H1 (cell line): ENCODE measurements around the gene MRM3. TPM values are rescaled to one million over a fixed set of nuclear protein-coding genes. Genes with fewer than 3 reads are reported as not detected.

Source experiments
- CTCF ChIA-PET: fragments of 300-600 bp; sonication (Branson Sonifier 250); formaldehyde crosslinking; loops from one replicate; lab custom pipeline; 2021; ENCODE audit not compliant: partially characterized antibody; lab: Charles Lee
- POLR2A ChIA-PET: fragments of 300-600 bp; sonication (Branson Sonifier 250); formaldehyde crosslinking; loops from one replicate; lab custom pipeline; 2021; ENCODE audit warnings: inconsistent platforms; ENCODE audit not compliant: partially characterized antibody; lab: Charles Lee
- DNase-seq, 2 experiments: peaks; one replicate each; pipeline versions ENCODE4 v3.0.0 to v3.0.0-alpha.2; 2010 to 2022; ENCODE audit warnings: low spot score in 2 of 2, low read depth in 1 of 2, mixed read lengths in 1 of 2
- FAIRE-seq: peaks from 2 replicates; lab custom pipeline; 2011; peaks lifted over from hg19 to GRCh38; lab: Jason Lieb, UNC
- H2AFZ ChIP-seq: 2 replicates; pipeline ENCODE4 v1.8.1; 2012; ENCODE audit warnings: low read length, inconsistent platforms
- H2AK5ac ChIP-seq: 2 replicates; pipeline ENCODE4 v1.6.1; 2013; ENCODE audit warnings: low read depth, low read length
- H2BK120ac ChIP-seq: replicated peaks from 2 replicates; pipeline ENCODE3; 2013; ENCODE audit warnings: low read depth, low read length, inconsistent platforms
- H2BK12ac ChIP-seq: 2 replicates; pipeline ENCODE4 v1.6.1; 2013; ENCODE audit warnings: low read depth, low read length
- H2BK15ac ChIP-seq: 2 replicates; pipeline ENCODE4 v1.6.1; 2013; ENCODE audit warnings: low read length
- H2BK20ac ChIP-seq: 2 replicates; pipeline ENCODE4 v1.6.1; 2013; ENCODE audit warnings: low read length
- H2BK5ac ChIP-seq: 2 replicates; pipeline ENCODE4 v1.6.1; 2013; ENCODE audit warnings: low read depth, low read length
- H3K14ac ChIP-seq: 2 replicates; pipeline ENCODE4 v1.6.1; 2013; ENCODE audit warnings: inconsistent platforms; ENCODE audit not compliant: insufficient read length
- H3K18ac ChIP-seq: 2 replicates; pipeline ENCODE4 v1.6.1; 2013; ENCODE audit warnings: low read length; ENCODE audit errors: extremely low read depth
- H3K23ac ChIP-seq: 2 replicates; pipeline ENCODE4 v1.6.1; 2013; ENCODE audit warnings: inconsistent platforms; ENCODE audit not compliant: insufficient read length
- H3K23me2 ChIP-seq: 2 replicates; pipeline ENCODE4 v1.6.1; 2013; ENCODE audit warnings: low read depth, low read length
- H3K27ac ChIP-seq: 2 replicates; pipeline ENCODE4 v1.6.1; 2011; ENCODE audit warnings: low read depth, low read length, inconsistent platforms
- H3K27me3 ChIP-seq, 4 experiments: replicated peaks in 1 of 4; 1 replicate in 1 of 4; 2 replicates in 3 of 4; pipeline versions ENCODE4 v1.6.1 to v1.8.1; 2011 to 2013; ENCODE audit warnings: low read length in 3 of 4, mild to moderate bottlenecking in 3 of 4, inconsistent platforms in 2 of 4, mixed read lengths in 2 of 4, moderate library complexity in 1 of 4; ENCODE audit not compliant: control insufficient read depth in 3 of 4, insufficient read depth in 3 of 4; ENCODE audit errors: extremely low read depth in 1 of 4
- H3K36me3 ChIP-seq, 4 experiments: 2 replicates each; pipeline versions ENCODE4 v1.6.1 to v1.8.1; 2011 to 2013; ENCODE audit warnings: mild to moderate bottlenecking in 4 of 4, low read length in 3 of 4, moderate library complexity in 2 of 4, control low read depth in 1 of 4, inconsistent platforms in 1 of 4; ENCODE audit not compliant: insufficient read depth in 4 of 4, control insufficient read depth in 2 of 4
- H3K4ac ChIP-seq: replicated peaks from 2 replicates; pipeline ENCODE3; 2013; ENCODE audit warnings: low read length, low read depth, mixed read lengths, inconsistent platforms; ENCODE audit not compliant: insufficient read length
- H3K4me1 ChIP-seq, 4 experiments: replicated peaks in 1 of 4; 1 replicate in 1 of 4; 2 replicates in 3 of 4; pipeline versions ENCODE4 v1.6.1 to v1.8.1; 2011 to 2013; ENCODE audit warnings: low read length in 3 of 4, inconsistent platforms in 2 of 4, mixed read lengths in 1 of 4; ENCODE audit not compliant: insufficient read depth in 4 of 4, control insufficient read depth in 3 of 4
- H3K4me2 ChIP-seq, 2 experiments: 2 replicates each; pipeline versions ENCODE4 v1.6.1 to v1.8.1; 2011 to 2013; ENCODE audit warnings: low read depth in 2 of 2, low read length in 2 of 2, control low read depth in 1 of 2, inconsistent platforms in 1 of 2, mild to moderate bottlenecking in 1 of 2; ENCODE audit not compliant: insufficient read depth in 1 of 2
- H3K4me3 ChIP-seq, 4 experiments: fragments of 200-600, 300-600 bp in 1 of 4; sonication (generic), shearing (Covaris generic), sonication (Bioruptor Twin) in 1 of 4; 2 replicates each; pipeline versions ENCODE4 v1.5.1 to v1.8.1; 2011 to 2016; ENCODE audit warnings: low read length in 4 of 4, low read depth in 3 of 4, control low read depth in 2 of 4, inconsistent platforms in 2 of 4, mild to moderate bottlenecking in 2 of 4, mixed read lengths in 1 of 4, moderate library complexity in 1 of 4; ENCODE audit not compliant: insufficient read depth in 2 of 4; ENCODE audit errors: extremely low read depth in 1 of 4
- H3K56ac ChIP-seq: replicated peaks from 2 replicates; pipeline ENCODE3; 2013; ENCODE audit warnings: low read depth, mild to moderate bottlenecking, mixed read lengths, low read length, inconsistent platforms; ENCODE audit not compliant: insufficient read length
- H3K79me1 ChIP-seq: 2 replicates; pipeline ENCODE4 v1.6.1; 2013; ENCODE audit warnings: low read depth, low read length, control low read depth
- H3K79me2 ChIP-seq, 2 experiments: 2 replicates each; pipeline versions ENCODE4 v1.6.1 to v1.8.1; 2012 to 2013; ENCODE audit warnings: low read length in 2 of 2, mild to moderate bottlenecking in 2 of 2, inconsistent platforms in 1 of 2; ENCODE audit not compliant: insufficient read depth in 2 of 2, control insufficient read depth in 1 of 2
- H3K9ac ChIP-seq, 4 experiments: replicated peaks in 1 of 4; 1 replicate in 1 of 4; 2 replicates in 3 of 4; pipeline versions ENCODE4 v1.6.1 to v1.8.1; 2011 to 2013; ENCODE audit warnings: low read depth in 3 of 4, low read length in 3 of 4, control low read depth in 2 of 4, mild to moderate bottlenecking in 2 of 4, moderate library complexity in 2 of 4, inconsistent platforms in 1 of 4; ENCODE audit errors: extremely low read depth in 1 of 4
- H3K9me3 ChIP-seq, 2 experiments: 2 replicates each; pipeline versions ENCODE4 v1.6.1 to v1.8.1; 2012 to 2013; ENCODE audit warnings: mild to moderate bottlenecking in 2 of 2, moderate library complexity in 2 of 2, control low read depth in 1 of 2, inconsistent platforms in 1 of 2, low read depth in 1 of 2, low read length in 1 of 2, mixed read lengths in 1 of 2; ENCODE audit not compliant: insufficient read depth in 2 of 2
- H4K20me1 ChIP-seq, 2 experiments: replicated peaks in 1 of 2; 2 replicates each; pipeline versions ENCODE3 to v1.8.1; 2011 to 2013; ENCODE audit warnings: inconsistent platforms in 2 of 2, low read length in 2 of 2, mild to moderate bottlenecking in 1 of 2; ENCODE audit not compliant: insufficient read depth in 2 of 2, control insufficient read depth in 1 of 2
- H4K5ac ChIP-seq: 2 replicates; pipeline ENCODE4 v1.6.1; 2013; ENCODE audit warnings: low read length, low read depth, mixed read lengths, inconsistent platforms; ENCODE audit not compliant: insufficient read length
- H4K8ac ChIP-seq: 2 replicates; pipeline ENCODE4 v1.8.0; 2013; ENCODE audit warnings: mild to moderate bottlenecking, moderate library complexity, low read length, inconsistent platforms; ENCODE audit not compliant: insufficient read depth; ENCODE audit errors: extremely low read depth
- H4K91ac ChIP-seq: replicated peaks from 2 replicates; pipeline ENCODE3; 2013; ENCODE audit warnings: low read length, mixed read lengths, inconsistent platforms; ENCODE audit not compliant: insufficient read length
- ASH2L ChIP-seq: fragments of 200-600, 300-600 bp; sonication (generic); IDR thresholded peaks from one replicate; pipeline ENCODE4 v1.7.1; 2017; ENCODE audit warnings: low read length
- CBX8 ChIP-seq: fragments of 300-800, 300-1000 bp; sonication (generic); IDR thresholded peaks from 2 replicates; pipeline ENCODE4 v1.7.1; 2016; ENCODE audit warnings: low read depth, low read length, borderline replicate concordance
- KDM1A ChIP-seq: fragments of 200-600, 300-600 bp; sonication (generic); IDR thresholded peaks from 2 replicates; pipeline ENCODE4 v1.7.1; 2016; ENCODE audit warnings: mild to moderate bottlenecking, low read length, borderline replicate concordance
- MAX ChIP-seq: IDR thresholded peaks from 2 replicates; pipeline ENCODE4 v1.6.1; 2012; ENCODE audit warnings: inconsistent platforms
- POLR2A ChIP-seq, 2 experiments: IDR thresholded peaks; 1 replicate in 1 of 2; 2 replicates in 1 of 2; pipeline ENCODE4 v1.6.1; 2011; ENCODE audit warnings: low read depth in 2 of 2, low read length in 2 of 2, mild to moderate bottlenecking in 2 of 2; ENCODE audit errors: control extremely low read depth in 1 of 2
- TCF12 ChIP-seq: IDR thresholded peaks from 2 replicates; pipeline ENCODE4 v1.6.1; 2011; ENCODE audit warnings: low read depth, mild to moderate bottlenecking, low read length
- TEAD4 ChIP-seq: IDR thresholded peaks from 2 replicates; pipeline ENCODE4 v1.6.1; 2012; ENCODE audit warnings: low read depth, low read length, inconsistent platforms, mixed read lengths
- WGBS, 2 experiments: shearing (Covaris generic) in 1 of 2; methylation state at CpG; one replicate each; pipeline versions ENCODE4 v1.1.6 to v1.1.7; 2013 to 2015; ENCODE audit warnings: low lambda C conversion rate in 2 of 2, mixed read lengths in 2 of 2, inconsistent platforms in 1 of 2, low coverage in 1 of 2, missing lambda C conversion rate in 1 of 2; ENCODE audit not compliant: insufficient replicate concordance in 2 of 2, insufficient coverage in 1 of 2, insufficient read length in 1 of 2; ENCODE audit errors: extremely low coverage in 1 of 2, missing lambda C conversion rate in 1 of 2; 5-methylcytosine and 5-hydroxymethylcytosine counted together
- polyA plus RNA-seq, 7 experiments: library from polyadenylated mRNA; depleted of rRNA in 3 of 7; stranded (reverse) in 5 of 7; unstranded in 2 of 7; fragments of >200 nt in 5 of 7; fragments of 200-250 nt in 2 of 7; gene quantifications; 1 replicate in 5 of 7; 2 replicates in 1 of 7; 4 replicates in 1 of 7; pipeline versions ENCODE4 v1.2.1 to v1.2.3, GENCODE V29; 2011 to 2013; ENCODE audit warnings: missing spikeins in 2 of 7, mixed read lengths in 2 of 7
- total RNA-seq: library from RNA; stranded (reverse); fragmentation: NEBNext Ultra II Directional; extraction: Animal tissue kit (Norgen Biotek cat#: 25700); gene quantifications from 2 replicates; pipeline ENCODE4 v1.2.1, GENCODE V29; 2021

The MRM3 gene
- total and polyA plus RNA-seq, 2 of the 8 experiments (the other 6 are each of a cell fraction or from before 2014, with no cell fraction given): 10.1 to 20.8 TPM

GRCh38 chr17:742147-742793 lies 39.9 kb upstream of the MRM3 start:
- Histone ChIP-seq H2BK15ac (no peak overlapping the region), H2BK5ac (no peak overlapping the region), H3K23ac (no peak overlapping the region), H3K79me1 (peaks cover 12% of the 10 kb centered on the region; the same call in 1 of the 2 replicates), H4K5ac (no peak overlapping the region), H4K91ac (no peak overlapping the region), H4K20me1 (peaks cover 5 to 38% of the 10 kb centered on the region in 2 experiments)
- WGBS, 2 experiments: 87% methylated on average over 11 of the region's 11 CpGs; no CpG with 5 or more reads in 1 of the 2 experiments
- CTCF ChIA-PET: interaction anchor here (1.3 kb wide), 1 partner anchor 9 kb away, joined by 3 read pairs; no protein-coding TSS in a partner anchor
- TF ChIP-seq TCF12 (no peak), POLR2A (IDR thresholded peaks at IDR 0.05; ENCODE audit: control extremely low read depth in 1 of 2, low read depth in 2 of 2, low read length in 2 of 2) (0 out of 3 replicates have a peak, but pooled peaks of 1 of the 2 experiments have one; percentile 39), KDM1A (no peak), ASH2L (no peak), TEAD4 (no peak), MAX (no peak), CBX8 (no peak)
- TF ChIP-seq, all 59 proteins: peak for 1
- FAIRE-seq: no peak
- Histone ChIP-seq H3K56ac (no peak overlapping the region), H3K4me3 (no peak overlapping the region), H2BK120ac (no peak overlapping the region), H3K9me3 (no peaks in the 10 kb centered on the region), H2AK5ac (no peak overlapping the region), H2AFZ (no peak overlapping the region), H3K36me3 (peaks cover 42 to 85% (median 53%) of the 10 kb centered on the region in 4 experiments), H3K14ac (no peak overlapping the region), H3K4ac (no peak overlapping the region), H3K18ac (no peak overlapping the region), H2BK12ac (no peak overlapping the region), H3K9ac (no peak overlapping the region), H3K27ac (no peak overlapping the region), H3K27me3 (no peaks in the 10 kb centered on the region), H3K23me2 (no peaks in the 10 kb centered on the region; the same call in 1 of the 2 replicates), H4K8ac (no peak overlapping the region), H3K4me1 (no peaks in the 10 kb centered on the region), H3K79me2 (peaks cover 0 to 7% of the 10 kb centered on the region in 2 experiments; a peak in 1 of 4 replicates), H2BK20ac (no peak overlapping the region), H3K4me2 (no peak overlapping the region)
- DNase-seq: no peak
- POLR2A ChIA-PET: interaction anchor here (0.7 to 9.7 kb wide), 13 partner anchors 9 to 263 kb away, joined by 3 to 44 read pairs (median 3); partner anchors contain the start of gene GEMIN4
